OCI-LY7 (cell line): ENCODE data around the gene ATP1B2. TPM values are rescaled to one million over a fixed set of nuclear protein-coding genes. Genes with fewer than 3 reads are reported as not detected.

Experiments used
- BruUV-seq: library from RNA; stranded (reverse); fragments of 400-500 nt; replicated peaks from 2 replicates; lab custom pipeline; 2021; lab: Mats Ljungman, UMichigan
- CTCF ChIA-PET: fragments of 300-600 bp; sonication (Branson Sonifier 250); formaldehyde crosslinking; loops from one replicate; lab custom pipeline; 2022; ENCODE audit warnings: antibody characterized with exemption; ENCODE audit not compliant: unreplicated experiment; lab: Charles Lee
- POLR2A ChIA-PET: fragments of 300-600 bp; sonication (Branson Sonifier 250); formaldehyde crosslinking; loops from one replicate; lab custom pipeline; 2022; ENCODE audit warnings: antibody characterized with exemption; lab: Charles Lee
- DNase-seq: peaks from one replicate; pipeline ENCODE4 v3.0.0-alpha.2; 2015; ENCODE audit warnings: low spot score
- H2AFZ ChIP-seq: fragments of 200-600 bp; sonication (generic), shearing (Covaris generic); 2 replicates; pipeline ENCODE4 v1.6.1; 2014; ENCODE audit warnings: mild to moderate bottlenecking, antibody characterized with exemption, low read length, moderate library complexity
- H3K27ac ChIP-seq: fragments of 200-600 bp; sonication (generic); 2 replicates; pipeline ENCODE4 v1.5.1; 2014; ENCODE audit warnings: mixed run types, low read depth, mild to moderate bottlenecking, moderate library complexity, low read length, inconsistent platforms; ENCODE audit not compliant: poor library complexity, severe bottlenecking
- H3K36me3 ChIP-seq: fragments of 200-600 bp; sonication (generic); 2 replicates; pipeline ENCODE4 v1.6.1; 2014; ENCODE audit warnings: mild to moderate bottlenecking, antibody characterized with exemption, low read length, moderate library complexity, mixed read lengths; ENCODE audit not compliant: insufficient read depth
- H3K4me1 ChIP-seq: fragments of 200-600 bp; sonication (generic); 2 replicates; pipeline ENCODE4 v1.5.1; 2014; ENCODE audit warnings: mild to moderate bottlenecking, low read length; ENCODE audit not compliant: insufficient read depth, poor library complexity, severe bottlenecking
- H3K4me2 ChIP-seq: fragments of 200-600 bp; sonication (generic); 2 replicates; pipeline ENCODE4 v1.6.1; 2014; ENCODE audit warnings: mild to moderate bottlenecking, low read length
- H3K4me3 ChIP-seq: fragments of 200-600 bp; sonication (generic); 2 replicates; pipeline ENCODE4 v1.5.1; 2014; ENCODE audit warnings: mild to moderate bottlenecking, low read depth, low read length; ENCODE audit not compliant: poor library complexity, severe bottlenecking
- H3K79me2 ChIP-seq: fragments of 200-600 bp; sonication (generic); 2 replicates; pipeline ENCODE4 v1.6.1; 2016; ENCODE audit warnings: low read depth, mild to moderate bottlenecking, low read length, moderate library complexity, mixed read lengths; ENCODE audit not compliant: insufficient read depth
- H3K9me2 ChIP-seq: fragments of 200-600 bp; sonication (generic); 2 replicates; pipeline ENCODE4 v1.6.1; 2016; ENCODE audit warnings: mild to moderate bottlenecking, low read length, mixed read lengths; ENCODE audit not compliant: insufficient read depth
- H3K9me3 ChIP-seq: fragments of 200-600 bp; sonication (generic); 2 replicates; pipeline ENCODE4 v1.6.1; 2014; ENCODE audit warnings: mild to moderate bottlenecking, mixed run types, low read length, mixed read lengths
- H4K20me1 ChIP-seq: fragments of 200-600 bp; sonication (generic); 2 replicates; pipeline ENCODE4 v1.6.1; 2014; ENCODE audit warnings: mild to moderate bottlenecking, antibody characterized with exemption, low read length, moderate library complexity, mixed read lengths; ENCODE audit not compliant: insufficient read depth
- CTCF ChIP-seq: fragments of 200-600 bp; sonication (generic); conservative IDR thresholded peaks from 2 replicates; pipeline ENCODE4 v1.5.1; 2014; ENCODE audit warnings: mild to moderate bottlenecking, antibody characterized with exemption, low read length, moderate library complexity, mixed read lengths
- EZH2phosphoT487 ChIP-seq: fragments of 200-600 bp; sonication (generic); IDR thresholded peaks from 2 replicates; pipeline ENCODE4 v1.6.1; 2018; ENCODE audit warnings: low read depth, borderline replicate concordance, mild to moderate bottlenecking, mixed run types, antibody characterized with exemption, low read length, moderate library complexity, mixed read lengths
- intact Hi-C: fragments of 100-400 bp; cut with micrococcal nuclease; formaldehyde crosslinking; loops from one replicate; pipeline ENCODE4 v1.10.0; 2022; ENCODE audit not compliant: unreplicated experiment
- total RNA-seq, 2 experiments: library from RNA; depleted of rRNA in 1 of 2; stranded (reverse); fragments of >200 nt in 1 of 2; shearing (Covaris generic) in 1 of 2; gene quantifications; 2 replicates each; pipeline ENCODE4 v1.2.3, GENCODE V29; 2014 to 2022

ATP1B2 gene
- total RNA-seq, 2 experiments from 2014 or later: not detected

GRCh38 chr17:7688808-7689316 is 38.1 kb downstream of the ATP1B2 start:
- no peak for DNase-seq
- H3K9me2 ChIP-seq: no peaks in the 10 kb centered on the region
- H3K4me1 ChIP-seq: peaks cover 27% of the 10 kb centered on the region
- H3K79me2 ChIP-seq: peaks cover 50% of the 10 kb centered on the region
- ChIA-PET CTCF (interaction anchor here (1.5 kb wide), 1 partner anchor 74 kb away, joined by 4 read pairs; the partner anchor contains the start of gene FXR2), POLR2A (interaction anchor here (1.1 kb wide), 1 partner anchor 285 kb away, joined by 4 read pairs; the partner anchor contains the start of gene TMEM256)
- H3K4me3 ChIP-seq: peak overlapping the region; percentile 92
- intact Hi-C loops: loop anchor here (1.0 to 5.0 kb wide), 7 partner anchors 55 to 688 kb away; partner anchors contain the start of genes KCTD11 and KRABD2
- H3K36me3 ChIP-seq: peaks cover 42% of the 10 kb centered on the region
- BruUV-seq: no TSS peak
- H4K20me1 ChIP-seq: peaks cover 19% of the 10 kb centered on the region
- H3K4me2 ChIP-seq: peak overlapping the region; percentile 98
- peak overlapping the region; percentile 35 for H3K27ac ChIP-seq
- no peaks in the 10 kb centered on the region for H3K9me3 ChIP-seq
- TF ChIP-seq CTCF (no peak), EZH2phosphoT487 (no peak)
- peak overlapping the region; percentile 67 for H2AFZ ChIP-seq

GRCh38 chr17:7695586-7695985 is 44.9 kb downstream of the ATP1B2 start:
- intact Hi-C loops: no loop called here
- ChIA-PET CTCF (no interaction called here), POLR2A (no interaction called here)
- TF ChIP-seq CTCF (no peak), EZH2phosphoT487 (no peak)
- Histone ChIP-seq H3K79me2 (no peaks in the 10 kb centered on the region), H3K4me3 (no peak overlapping the region), H3K36me3 (peaks cover 29% of the 10 kb centered on the region), H3K4me2 (no peak overlapping the region), H3K4me1 (no peaks in the 10 kb centered on the region), H4K20me1 (no peaks in the 10 kb centered on the region), H3K27ac (no peak overlapping the region), H3K9me3 (no peaks in the 10 kb centered on the region), H2AFZ (no peak overlapping the region), H3K9me2 (no peaks in the 10 kb centered on the region)
- no TSS peak for BruUV-seq
- no peak for DNase-seq

- no peaks in the 10 kb centered on the region for H3K9me2 ChIP-seq
- H3K4me3 ChIP-seq: no peak overlapping the region
- no peak overlapping the region for H3K4me2 ChIP-seq
- no peaks in the 10 kb centered on the region for H3K79me2 ChIP-seq
- TF ChIP-seq EZH2phosphoT487 (no peak), CTCF (no peak)
- no peak overlapping the region for H2AFZ ChIP-seq
- peaks cover 35% of the 10 kb centered on the region for H3K36me3 ChIP-seq
- intact Hi-C loops: no loop called here
- ChIA-PET CTCF (no interaction called here), POLR2A (no interaction called here)
- no peak overlapping the region for H3K27ac ChIP-seq
- BruUV-seq: no TSS peak
- no peaks in the 10 kb centered on the region for H3K9me3 ChIP-seq
- H3K4me1 ChIP-seq: no peaks in the 10 kb centered on the region
- no peaks in the 10 kb centered on the region for H4K20me1 ChIP-seq
- no peak for DNase-seq
Observed at GRCh38 chr17:7697828-7698588, 47.3 kb downstream of the ATP1B2 start.
